HCT116 (cell line): ENCODE results near the gene CREG2.

Source experiments
- CTCF ChIP-seq, 3 experiments: fragments of 200-600 bp in 1 of 3; sonication (generic) in 1 of 3; IDR thresholded peaks in 2 of 3; conservative IDR thresholded peaks in 1 of 3; 2 replicates each; pipeline ENCODE4 v1.5.1; 2012 to 2017; ENCODE audit warnings: low read depth in 2 of 3, low read length in 2 of 3, antibody characterized with exemption in 1 of 3, borderline replicate concordance in 1 of 3, control low read depth in 1 of 3, mild to moderate bottlenecking in 1 of 3, mixed read lengths in 1 of 3, mixed run types in 1 of 3, moderate library complexity in 1 of 3; ENCODE audit not compliant: insufficient read depth in 1 of 3
- EGR1 ChIP-seq: IDR thresholded peaks from 2 replicates; pipeline ENCODE4 v1.6.1; 2012; ENCODE audit warnings: low read depth
- EZH2phosphoT487 ChIP-seq: fragments of 200-600 bp; IDR thresholded peaks from 2 replicates; pipeline ENCODE4 v1.6.1; 2018; ENCODE audit warnings: antibody characterized with exemption, borderline replicate concordance
- POLR2AphosphoS5 ChIP-seq: IDR thresholded peaks from 2 replicates; pipeline ENCODE4 v1.6.1; 2011; ENCODE audit warnings: mild to moderate bottlenecking, low read depth, low read length, moderate library complexity
- RAD21 ChIP-seq: IDR thresholded peaks from 2 replicates; pipeline ENCODE4 v1.6.1; 2012; ENCODE audit warnings: low read depth, mild to moderate bottlenecking
- REST ChIP-seq: IDR thresholded peaks from 2 replicates; pipeline ENCODE4 v1.6.1; 2012; ENCODE audit warnings: low read depth
- SIN3A ChIP-seq: IDR thresholded peaks from 2 replicates; pipeline ENCODE4 v1.6.1; 2012; ENCODE audit warnings: low read depth
- SP1 ChIP-seq: IDR thresholded peaks from 2 replicates; pipeline ENCODE4 v1.6.1; 2012; ENCODE audit warnings: low read depth

GRCh38 chr2:101369100-101369499, 18.2 kb downstream of the CREG2 start:
- TF ChIP-seq REST (no peak), CTCF (IDR thresholded peaks at IDR 0.05 in 2 of 3, conservative IDR thresholded peaks at IDR 0.05 in 1 of 3; ENCODE audit: borderline replicate concordance in 1 of 3, insufficient read depth in 1 of 3, low read depth in 2 of 3, low read length in 2 of 3) (no peak), POLR2AphosphoS5 (no peak), SP1 (no peak), RAD21 (no peak), EGR1 (no peak), SIN3A (no peak), EZH2phosphoT487 (no peak)
